Kidney tubule cell (primary cell): ENCODE measurements around the gene HPCA.
A peak's percentile ranks its signal among the peaks of the same experiment; 100 is the strongest.

Source experiments
- DNase-seq: peaks from one replicate; pipeline ENCODE4 v3.0.0-alpha.2; 2018; ENCODE audit warnings: low spot score

The HPCA gene

DNA sequence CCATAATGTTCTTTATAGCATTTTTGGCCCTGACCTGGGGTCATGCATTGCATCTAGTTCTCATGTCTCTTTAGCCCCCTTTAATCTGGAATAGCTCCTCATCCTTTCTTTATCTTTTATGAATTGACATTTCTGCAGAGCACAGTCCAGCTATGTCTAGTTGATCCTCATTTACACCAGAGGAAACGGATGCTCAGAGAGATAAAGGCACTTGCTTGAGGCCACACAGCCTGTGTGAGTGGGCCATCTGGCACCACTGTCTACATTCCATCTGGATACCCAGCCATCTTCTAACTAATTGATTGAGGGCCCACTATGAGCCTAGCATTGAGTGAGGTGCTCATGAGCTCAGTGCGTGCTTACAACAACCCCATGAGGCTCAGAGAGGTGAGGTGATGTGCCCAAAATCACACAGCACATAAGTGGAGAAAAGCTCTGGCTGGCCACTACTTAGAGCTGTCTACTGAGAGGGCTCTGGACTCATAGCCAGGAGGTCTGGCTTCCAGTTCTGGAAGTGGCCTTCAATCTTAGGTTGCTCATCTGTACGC is 3.5 kb downstream of the HPCA start:
- no peak for DNase-seq

DNA sequence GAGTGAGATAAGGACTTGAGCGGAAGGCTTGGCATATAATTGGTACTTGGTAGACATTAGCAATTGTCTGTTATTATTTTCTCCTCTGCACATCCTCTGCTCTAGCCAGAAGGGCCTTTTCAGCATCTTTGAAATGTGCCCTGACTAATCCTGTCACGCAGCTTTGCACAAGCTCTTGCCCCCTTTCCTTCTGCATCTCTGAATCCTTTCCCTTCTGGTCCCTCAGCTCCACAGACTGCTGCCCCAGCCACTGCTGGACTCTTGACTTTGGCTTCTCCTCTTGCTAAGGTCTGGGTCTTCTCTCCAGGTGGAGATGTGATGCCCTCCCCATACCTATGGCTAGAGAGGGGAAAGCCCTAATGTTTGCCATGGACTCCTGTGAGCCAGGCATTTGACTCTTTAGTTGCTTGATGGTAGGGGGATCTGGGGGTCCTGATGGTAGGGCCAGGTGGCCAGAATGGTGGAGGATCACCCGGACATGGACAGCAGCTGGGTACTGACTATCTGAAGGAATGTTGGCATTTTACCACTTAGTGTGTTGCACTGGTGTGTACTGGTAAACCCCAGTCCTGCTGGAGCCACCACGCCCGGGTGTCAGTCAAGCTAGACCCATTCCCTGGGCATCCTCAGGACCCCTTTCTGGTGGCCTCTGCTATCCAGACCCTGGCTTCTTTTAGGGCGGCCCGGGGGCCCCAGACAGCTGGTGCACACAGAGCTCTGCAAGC is 4.4 kb downstream of the HPCA start:
- DNase-seq, result no peak

DNA sequence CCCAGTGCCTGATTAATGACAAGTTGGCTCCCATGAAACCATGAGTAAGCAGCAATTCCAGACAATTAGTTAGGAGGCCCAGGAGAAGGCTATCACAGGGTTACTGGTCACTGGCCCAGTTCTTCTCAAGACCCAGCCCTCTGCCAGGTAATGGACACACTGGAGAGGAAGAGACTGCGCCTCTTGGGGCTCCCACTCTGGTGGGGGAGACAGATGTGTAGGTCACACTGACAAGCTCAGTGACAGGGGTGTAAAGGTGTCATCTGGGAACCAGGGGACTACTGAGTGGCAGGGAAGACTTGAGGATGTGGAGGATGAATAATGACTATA is 4.9 kb downstream of the HPCA start:
- DNase-seq, result no peak

DNA sequence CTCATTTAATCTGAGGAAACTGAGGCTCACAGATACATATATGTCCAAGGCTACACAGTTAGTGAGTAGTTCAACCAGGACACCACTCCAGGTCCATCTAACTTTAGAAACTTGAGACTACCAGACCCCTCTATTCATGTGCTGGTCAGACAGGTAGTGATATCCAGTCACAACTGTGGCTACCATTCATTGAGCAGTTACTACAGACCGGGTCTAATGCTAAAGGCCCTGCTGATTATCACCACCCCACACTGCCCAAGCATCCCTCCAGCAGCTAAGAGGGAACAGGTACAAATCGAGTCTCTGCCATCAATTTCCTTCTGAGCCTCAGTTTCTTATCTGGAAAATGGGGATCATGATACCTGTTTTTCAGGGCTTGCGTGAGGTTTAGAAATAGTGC is 5.3 kb downstream of the HPCA start:
- DNase-seq, result no peak

DNA sequence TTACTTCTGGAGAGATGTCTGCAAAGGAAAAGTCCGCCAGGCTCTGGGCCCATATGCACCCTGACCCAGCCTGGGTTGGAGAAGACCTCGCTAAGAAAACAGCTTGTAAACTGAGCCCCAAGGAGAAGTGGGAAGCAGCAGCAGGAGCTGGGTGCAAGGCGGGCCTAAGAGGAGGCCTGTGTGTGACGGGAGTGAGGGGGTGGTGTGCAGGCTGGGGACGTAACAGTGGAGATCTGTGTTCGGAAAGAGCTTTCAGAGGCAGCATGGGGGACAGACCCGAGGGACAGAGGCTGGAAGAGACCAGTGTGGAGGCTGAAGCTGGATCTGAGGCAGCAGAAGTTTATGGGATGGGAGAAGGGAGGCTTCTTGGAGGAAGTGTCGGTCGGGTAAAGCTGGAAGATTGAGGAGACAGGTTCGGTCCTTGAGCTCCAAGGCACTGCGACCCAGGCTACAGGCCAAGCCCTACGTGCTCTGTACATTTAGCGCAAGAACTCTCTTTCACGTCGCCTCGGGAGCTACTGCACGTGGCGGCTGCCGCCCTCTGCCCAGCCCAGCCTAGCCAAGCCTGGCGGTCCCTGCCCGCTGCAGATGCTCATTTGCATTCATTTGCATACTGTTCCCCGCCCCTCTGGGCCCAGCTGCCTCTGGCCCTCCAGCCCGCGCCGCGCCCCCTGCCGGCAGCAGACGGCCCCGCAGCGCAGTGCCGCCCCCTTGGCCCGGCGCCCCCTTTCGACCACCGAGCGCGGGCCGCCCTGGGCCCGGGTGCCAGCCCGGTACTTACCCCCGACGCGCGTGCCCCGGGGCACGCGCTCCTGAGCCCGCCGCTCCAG is 6.3 kb downstream of the HPCA start:
- peak; percentile 32 for DNase-seq

DNA sequence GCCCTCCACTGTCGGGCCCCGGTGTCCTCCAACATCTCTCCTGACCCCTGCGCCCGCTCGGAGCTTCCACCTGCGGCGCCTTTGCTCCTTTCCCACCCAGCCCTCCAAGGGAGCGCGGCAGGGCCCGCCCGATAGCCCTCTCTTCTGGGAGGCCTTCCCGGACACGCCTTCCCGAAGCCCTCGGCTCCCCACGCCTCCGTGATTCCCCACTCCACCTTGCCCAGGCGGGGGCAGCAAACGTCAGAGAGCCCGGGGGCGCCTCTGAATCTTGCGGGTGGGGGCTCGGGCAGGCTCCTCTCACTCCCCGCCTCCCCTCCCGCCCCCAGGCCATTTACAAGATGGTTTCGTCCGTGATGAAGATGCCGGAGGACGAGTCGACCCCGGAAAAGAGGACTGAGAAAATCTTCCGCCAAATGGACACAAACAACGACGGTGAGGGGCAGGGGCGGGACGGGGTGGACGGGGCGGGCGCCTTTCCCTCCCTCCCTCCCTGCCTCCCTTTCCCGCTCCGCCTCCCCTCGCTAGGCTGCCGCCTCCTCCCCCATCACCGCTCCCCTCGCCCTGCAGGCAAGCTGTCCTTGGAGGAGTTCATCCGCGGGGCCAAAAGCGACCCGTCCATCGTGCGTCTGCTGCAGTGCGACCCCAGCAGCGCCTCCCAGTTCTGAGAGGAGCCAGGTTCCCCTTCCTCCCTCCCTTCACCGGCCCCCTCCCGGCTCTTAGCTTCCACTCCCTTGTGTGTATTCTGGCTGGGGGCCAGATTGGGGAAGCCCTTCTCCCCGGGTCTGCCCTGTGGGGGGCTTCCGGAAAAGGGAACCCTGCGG is 7.1 kb downstream of the HPCA start:
- peak; percentile 41 for DNase-seq

DNA sequence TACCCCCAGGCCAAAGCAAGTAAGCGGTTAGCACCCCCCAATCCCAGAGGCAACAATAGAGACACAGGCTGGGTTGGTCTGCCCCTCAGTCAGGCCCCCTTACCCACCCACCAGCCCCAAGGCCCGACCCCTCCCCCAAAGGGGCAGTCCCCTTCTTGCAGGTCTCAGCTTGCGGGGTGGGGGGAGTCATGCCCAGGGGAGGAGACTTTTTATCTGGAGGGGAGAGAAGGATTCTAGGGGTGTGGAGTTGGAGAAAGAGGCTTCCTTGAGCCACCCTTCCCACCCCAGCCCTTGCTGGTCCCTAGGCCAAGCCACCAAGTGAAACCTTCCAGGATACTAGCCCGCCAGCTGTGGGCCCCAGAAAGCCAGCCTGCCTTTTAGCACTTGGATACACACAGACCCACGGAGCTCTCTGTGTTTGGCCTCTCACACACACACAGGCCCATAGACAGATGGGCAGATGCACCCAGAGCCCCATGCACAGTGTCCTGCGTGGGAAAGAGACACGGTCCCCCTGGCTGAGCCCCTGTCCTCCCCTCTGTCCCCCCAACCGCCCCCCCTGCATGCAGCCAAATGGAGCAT is 7.8 kb downstream of the HPCA start:
- DNase-seq, result no peak

DNA sequence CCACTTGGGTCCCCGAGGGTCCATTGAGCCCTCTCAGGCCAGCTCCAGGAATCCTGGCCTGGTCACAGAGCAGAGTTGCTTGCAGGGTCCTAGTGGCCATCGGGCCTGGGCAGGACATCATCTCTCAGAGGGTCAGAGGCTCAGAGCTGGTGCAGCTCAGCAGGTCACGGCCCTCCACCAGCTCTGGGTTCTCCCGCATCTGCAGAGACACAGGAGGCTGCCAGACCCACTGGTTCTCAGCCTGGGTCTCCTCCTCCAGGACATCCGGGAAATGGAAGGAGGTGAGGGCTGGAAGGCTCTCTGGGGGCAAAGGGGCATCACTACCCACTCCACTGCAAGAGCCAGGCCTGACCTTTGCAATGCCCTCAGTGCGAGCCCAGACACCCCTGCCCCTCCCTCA is 8.4 kb downstream of the HPCA start:
- no peak for DNase-seq

DNA sequence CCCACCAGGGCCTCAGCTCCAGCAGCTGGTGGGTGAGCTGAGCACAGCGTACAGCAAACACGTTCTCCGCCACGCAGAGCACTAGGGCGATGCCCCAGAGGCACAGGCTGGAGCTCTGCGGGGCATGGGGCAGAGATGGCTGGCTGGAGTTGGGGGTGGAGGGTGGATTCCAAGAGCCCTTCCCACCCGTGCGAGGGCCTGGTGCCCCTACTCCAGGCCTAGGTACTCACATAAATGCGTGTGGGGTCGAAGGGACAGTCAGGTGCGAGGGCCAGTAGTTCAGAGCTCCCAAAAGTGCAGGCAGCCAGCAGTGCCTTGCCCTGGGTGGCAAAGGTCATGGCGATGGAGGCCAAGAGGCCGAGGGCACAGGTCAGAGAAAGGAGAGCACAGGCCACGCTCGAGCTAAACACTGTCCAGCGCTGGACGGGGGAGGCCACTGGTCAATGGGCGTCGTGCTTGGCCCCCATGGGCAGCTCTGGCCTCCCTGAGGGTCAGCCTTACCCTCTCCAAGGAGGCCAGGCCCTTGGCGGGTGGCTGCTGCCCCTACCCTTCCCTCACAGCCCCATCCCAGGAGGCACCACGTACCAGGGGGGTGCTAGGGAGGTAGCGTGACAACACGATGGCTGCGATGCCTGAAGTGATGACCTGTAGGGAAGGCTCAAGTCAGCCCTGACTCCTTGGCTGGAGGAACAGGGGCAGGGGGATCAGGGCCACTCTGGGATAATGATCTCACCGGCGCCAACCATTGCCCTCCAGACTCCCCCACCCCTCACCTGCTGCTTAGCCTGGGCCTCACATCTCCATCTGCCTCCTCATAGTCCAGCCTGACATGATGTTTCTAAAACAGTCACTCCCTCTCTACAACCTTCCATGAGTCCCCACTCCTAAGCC is 9.3 kb downstream of the HPCA start:
- DNase-seq, result no peak

DNA sequence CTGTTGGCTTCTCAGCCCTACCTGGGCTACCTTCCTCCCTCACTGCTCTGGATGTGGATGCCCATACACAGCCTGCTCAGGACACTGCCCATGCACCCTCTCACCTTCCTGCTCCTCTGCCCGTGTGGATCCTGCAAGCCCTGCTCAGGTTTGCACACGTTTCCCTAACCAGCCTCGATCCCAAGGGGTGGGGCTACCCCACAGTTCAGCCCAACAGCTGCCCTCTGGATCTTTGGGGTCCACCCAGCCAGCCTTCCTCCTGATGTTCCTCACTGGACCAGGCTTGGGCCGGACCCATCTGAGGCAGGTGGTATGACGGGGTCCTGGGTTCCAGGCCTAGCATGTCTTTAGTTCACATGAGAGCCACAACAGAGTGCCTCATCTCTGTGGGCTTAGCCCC is 10.2 kb downstream of the HPCA start:
- DNase-seq, result no peak

DNA sequence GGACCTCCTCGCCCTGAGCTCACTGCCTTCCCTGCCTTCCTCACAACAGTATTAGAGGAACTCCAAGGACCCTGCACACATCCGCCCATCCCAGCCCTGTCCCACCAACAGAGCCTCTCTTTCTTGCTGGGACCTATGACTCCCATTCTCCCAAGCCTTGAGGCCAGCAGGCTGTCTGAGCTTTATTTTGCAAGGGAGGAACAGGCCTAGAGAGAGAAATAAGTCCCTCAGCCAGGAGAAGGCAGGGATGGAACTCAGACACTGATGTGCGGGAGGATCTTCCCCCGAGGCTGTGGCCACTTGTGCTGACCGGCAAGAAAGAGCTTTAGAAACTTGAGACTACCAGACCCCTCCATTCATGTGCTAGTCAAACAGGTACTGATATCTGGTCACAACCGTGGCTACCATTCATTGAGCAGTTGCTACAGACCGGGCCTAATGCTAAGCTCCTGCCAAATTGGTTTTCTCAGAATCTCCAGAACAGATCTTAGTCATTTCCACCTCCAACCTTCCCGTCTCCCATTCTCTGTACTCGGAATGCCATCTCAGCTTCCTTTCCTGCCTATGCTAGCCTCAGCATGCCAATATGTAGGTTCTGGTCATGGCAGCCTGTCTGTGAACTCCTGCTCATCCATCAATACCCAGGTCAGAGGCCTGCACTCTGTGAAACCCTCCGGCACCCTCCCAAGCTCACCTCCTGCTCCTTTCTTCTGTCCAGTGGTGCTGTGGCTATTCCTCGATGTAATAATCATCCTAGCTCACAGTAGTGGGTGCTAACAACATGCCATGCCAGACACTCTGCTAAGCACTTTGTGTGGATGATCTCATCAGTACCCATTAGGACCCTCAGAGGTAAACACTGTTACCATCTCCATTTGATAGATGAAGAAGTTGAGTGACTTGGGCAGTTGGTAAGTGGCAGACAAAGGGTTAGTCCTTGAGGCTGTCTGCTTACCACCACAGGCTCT is 11.1 kb downstream of the HPCA start:
- DNase-seq, result no peak

DNA sequence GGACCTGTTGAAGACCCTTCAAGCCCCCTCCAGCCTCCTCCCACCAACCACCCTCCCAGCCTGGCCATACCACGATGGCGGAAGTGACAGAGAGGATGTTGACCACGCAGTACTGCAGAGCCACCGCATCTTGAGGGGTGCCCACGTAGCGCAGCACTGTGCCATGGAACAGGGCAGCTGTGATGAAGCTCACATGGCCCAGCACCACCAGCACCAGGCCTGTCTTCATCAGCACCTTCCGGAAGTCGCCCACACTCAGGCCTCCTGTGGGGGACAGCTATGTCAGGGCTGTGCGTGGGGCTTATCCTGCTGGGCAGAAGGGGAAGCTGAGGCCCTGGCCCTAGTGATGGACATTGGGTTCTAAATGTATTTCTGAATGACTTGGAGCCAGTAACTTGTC is 11.8 kb downstream of the HPCA start:
- DNase-seq, result no peak

DNA sequence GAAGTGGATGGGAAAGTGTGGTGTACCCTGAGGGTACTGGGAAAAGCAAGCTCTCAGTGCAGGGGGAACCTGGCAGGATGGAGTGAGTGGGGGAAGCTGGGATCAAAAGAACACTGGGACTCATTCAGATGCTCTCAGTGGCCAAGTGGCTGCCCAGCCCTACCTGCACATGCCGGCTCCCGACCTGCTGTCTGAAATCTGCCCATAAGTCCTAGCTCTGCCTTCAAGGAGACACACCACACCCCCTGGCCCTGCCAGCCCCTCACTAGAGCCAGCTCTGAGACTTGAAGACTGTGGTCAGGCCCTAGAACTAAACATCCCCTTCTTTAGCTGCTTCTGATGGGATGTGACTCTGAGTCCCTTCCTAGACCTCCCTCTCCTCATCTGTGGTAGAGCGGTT is 12.7 kb downstream of the HPCA start:
- no peak for DNase-seq

DNA sequence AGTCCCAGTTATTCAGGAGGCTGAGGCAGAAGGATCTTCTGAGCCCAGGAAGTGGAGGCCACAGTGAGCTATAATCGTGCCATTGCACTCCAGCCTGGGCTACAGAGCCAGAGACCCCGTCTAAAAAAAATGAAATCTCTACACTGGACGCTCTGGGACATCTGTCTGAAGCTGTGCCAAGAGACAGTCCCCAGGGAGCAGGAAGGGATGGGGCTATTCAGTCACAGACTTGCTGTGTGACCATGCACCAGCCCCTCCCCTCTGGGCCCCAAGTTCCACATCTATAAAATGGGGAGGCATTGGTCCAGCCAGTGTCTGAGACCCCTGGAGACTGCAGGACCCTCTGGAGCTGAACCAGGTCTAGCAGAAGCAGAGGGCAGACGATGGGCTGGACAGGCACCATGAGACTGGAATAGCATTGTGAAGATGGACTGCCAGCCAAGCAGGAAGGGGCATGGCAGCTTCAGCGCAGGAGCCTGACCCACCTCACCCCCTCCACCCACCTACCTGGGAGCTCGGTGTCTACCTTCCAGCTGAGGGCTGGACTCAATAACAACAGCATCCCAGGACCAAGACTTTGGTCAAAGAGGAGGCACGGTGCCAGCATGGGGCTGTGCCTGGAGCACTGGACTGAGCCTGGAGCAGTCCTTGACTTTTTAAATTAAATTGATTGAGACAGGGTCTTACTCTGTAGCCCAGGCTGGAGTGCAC is 13.4 kb downstream of the HPCA start:
- DNase-seq, result no peak

DNA sequence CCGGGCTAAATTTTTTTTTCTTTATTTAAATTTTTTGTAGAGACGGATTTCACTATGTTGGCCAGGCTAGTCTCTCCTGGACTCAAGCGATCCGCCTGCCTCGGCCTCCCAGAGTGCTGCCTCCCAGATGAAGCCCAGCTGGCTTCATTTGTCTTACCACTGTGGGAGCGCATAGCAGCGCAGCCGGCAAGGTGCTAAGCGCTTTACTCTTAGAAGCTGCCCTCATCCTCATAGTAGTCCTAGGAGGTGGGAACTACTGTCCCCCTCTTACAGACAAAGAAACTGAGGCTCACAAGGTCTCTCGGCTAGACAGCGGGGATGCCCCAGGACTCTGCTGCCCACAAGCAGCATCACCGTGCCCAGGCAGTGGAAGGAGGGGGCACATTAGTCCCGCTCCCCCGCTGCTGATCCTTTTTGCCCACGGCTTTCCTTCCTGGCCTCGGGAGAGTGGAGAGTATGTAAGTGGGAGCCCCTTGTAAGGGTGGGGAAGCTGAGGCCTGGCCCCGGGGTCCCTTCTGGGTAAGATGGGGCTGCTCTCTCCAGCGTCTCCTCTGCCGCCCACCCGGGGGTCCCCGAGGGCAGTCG is 14.2 kb downstream of the HPCA start:
- DNase-seq, result no peak

DNA sequence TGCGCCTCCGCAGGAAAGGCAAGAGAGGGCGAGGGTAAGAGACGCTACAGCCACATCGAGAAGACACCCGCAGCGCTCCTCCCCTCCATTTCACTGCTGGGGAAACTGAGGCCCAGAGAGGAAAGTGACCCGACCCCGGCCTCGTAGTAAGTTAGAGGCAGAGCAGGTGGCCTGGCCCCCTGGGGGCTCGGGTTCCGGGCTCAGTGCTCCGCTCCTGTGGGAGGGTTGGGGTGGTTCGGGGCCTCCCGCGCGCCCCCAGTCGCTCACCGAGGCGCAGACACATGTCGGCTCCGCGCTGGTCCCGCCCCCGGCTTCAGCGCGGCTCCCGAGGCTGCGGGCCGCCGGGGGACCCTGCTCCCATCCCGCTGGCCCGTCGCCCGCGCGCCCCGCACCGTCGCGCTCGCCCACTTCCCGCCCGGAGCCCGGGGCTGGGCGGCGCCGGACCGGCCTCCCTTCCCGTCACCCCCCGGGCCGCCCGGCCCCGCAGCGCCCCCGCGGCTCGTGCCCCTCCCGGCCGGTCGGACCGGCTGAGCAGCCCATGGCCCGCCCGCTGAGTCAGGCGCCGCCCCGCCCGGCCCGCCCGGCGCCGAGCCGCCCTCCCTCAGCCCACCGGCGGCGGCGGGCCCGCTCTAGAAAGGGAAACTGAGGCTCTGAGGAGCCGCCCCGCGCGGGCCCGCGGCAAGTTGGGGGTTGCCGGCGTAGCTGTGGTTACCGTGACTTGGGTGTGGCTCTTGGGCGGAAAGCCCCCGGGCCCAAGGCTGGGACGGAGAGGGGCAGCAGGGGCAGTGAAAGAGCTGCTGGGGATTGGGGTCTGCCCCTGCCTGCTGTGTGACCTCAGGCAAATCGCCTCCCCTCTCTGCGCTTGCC is 14.9 kb downstream of the HPCA start, which contains the start of gene TMEM54:
TSS of gene TMEM54 (minus strand) at position 434 of the 867 bp plus-strand sequence. CDS start at position 283, 151 bp downstream.
- DNase-seq, result peak; percentile 54

DNA sequence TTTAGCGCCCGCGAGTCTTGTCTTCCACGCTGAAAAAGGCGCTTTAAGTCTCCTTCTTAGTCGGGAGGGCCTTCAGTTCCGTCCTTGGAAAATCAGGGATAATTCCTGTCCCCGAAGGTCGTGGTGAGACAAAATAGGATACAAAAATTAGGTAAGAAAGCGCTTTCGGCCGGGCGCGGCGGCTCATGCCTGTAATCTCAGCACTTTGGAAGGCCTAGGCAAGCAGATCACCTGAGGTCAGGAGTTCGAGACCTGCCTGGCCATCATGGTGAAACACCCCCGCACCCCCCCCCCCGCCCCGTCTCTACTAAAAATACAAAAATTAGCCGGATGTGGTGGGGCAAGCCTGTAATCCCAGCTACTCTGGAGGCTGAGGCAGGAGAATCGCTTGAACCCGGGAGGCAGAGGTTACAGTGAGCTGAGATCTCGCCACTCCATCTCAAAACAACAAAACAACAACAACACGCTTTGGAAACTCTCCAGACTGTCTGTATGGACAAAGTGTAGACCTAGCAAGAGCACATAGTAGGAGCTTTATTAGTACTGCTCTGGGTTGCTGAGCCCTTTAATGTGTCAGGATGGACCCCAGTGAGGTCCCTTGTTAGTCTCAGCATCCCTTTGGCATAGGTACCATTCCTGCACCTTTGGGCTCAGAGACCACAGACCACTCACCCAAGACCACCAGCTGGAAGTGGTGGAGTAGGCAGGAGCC is 15.7 kb downstream of the HPCA start:
- DNase-seq, result no peak
